Stimulated activated CD8-positive, alpha-beta memory T cell treated with anti-CD3 and anti-CD28 coated beads, Interleukin-12 subunit alpha, Interleukin-12 subunit beta, amount 100 ng/mL, for 24 hours (primary cell): Measurements from ENCODE around the gene NEUROD1.

Source experiments
- DNase-seq: peaks from one replicate; pipeline ENCODE4 v3.0.0-alpha.2; 2020; ENCODE audit errors: extremely low read depth

NEUROD1 gene

GRCh38 chr2:181680937-181681811, 857 bp upstream of the NEUROD1 start:
- DNase-seq, result no peak

- DNase-seq, result no peak
Measured at GRCh38 chr2:181679544-181679979, 755 bp downstream of the NEUROD1 start.

- DNase-seq, result no peak
Measured at GRCh38 chr2:181678861-181679543, 1.3 kb downstream of the NEUROD1 start.

DNA sequence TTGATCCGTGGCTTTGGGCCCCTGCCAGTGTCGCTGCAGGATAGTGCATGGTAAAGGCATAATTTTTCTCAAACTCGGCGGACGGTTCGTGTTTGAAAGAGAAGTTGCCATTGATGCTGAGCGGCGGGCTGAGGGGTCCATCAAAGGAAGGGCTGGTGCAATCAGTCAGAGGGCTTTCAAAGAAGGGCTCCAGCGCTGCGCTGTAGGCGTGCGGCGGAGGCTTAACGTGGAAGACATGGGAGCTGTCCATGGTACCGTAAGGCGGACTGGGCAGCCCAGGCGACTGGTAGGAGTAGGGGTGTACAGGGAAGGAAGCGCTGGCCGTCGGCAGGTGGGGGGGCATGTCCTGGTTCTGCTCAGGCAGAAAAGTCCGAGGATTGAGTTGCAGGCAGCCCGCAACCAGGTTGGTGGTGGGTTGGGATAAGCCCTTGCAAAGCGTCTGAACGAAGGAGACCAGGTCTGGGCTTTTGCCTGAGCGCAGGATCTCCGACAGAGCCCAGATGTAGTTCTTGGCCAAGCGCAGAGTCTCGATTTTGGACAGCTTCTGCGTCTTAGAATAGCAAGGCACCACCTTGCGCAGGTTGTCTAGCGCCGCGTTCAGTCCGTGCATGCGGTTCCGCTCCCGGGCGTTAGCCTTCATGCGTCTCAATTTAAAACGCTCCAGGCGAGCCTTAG, 2.3 kb downstream of the NEUROD1 start:
- DNase-seq, result no peak

- DNase-seq, result no peak
Measured at GRCh38 chr2:181675254-181675653, 5.1 kb downstream of the NEUROD1 start.

GRCh38 chr2:181674461-181674860, 5.9 kb downstream of the NEUROD1 start:
- DNase-seq, result no peak

- no peak for DNase-seq
Measured at GRCh38 chr2:181673173-181673572, 7.1 kb downstream of the NEUROD1 start.

DNA sequence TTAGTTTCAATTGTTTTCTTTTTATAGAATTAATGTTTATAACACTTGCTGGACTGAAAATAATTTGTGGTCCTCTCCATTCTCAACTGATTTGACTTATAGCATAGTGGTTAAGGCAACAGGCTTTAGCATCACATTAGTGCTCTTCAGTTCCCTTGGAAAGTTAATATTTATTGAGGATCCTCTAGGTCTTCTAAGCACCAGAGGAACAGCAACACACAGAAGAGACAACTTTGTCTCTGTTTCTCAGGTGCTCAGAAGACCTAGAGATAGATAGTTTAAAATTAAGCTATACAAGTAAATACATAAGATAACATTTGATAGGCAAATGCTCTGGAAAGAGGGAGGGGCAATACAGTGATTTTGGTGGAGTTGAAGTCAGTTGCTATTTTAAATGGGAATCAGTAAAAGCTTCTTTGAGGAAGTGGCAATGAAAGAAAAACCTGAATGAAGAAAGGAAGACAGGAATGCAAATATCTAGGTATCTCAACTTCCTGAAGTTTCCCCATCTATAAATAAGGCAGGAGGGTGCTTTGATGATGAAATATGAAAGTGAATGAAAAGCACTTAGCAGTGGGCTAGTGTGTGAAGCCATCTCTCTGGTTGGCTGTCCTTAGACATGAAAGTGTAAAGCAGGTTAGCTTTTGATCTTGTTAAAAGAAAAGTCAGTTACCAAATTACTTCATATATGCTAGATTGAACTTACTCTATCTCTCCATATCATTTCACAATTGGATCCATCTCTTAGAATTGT, 7.9 kb downstream of the NEUROD1 start:
- no peak for DNase-seq

DNA sequence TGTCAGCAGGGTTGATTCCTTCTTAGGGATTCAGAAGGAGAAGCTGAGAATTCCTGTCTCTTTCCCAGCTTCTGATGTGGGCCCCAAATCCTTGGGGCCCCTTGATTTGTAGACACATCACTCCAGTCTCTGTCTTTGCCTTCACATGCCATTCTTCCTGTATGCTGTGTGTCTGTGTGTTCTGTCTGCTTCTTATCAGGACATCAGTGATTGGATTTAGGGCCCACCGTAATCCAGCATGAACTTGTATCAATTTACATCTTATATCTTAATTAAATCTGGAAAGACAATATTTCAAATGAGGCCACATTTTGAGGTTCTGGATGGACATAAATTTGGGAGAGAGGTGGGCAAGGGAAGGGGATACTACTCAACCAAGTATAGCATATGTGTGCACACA, 9.7 kb downstream of the NEUROD1 start:
- DNase-seq, result no peak

DNA sequence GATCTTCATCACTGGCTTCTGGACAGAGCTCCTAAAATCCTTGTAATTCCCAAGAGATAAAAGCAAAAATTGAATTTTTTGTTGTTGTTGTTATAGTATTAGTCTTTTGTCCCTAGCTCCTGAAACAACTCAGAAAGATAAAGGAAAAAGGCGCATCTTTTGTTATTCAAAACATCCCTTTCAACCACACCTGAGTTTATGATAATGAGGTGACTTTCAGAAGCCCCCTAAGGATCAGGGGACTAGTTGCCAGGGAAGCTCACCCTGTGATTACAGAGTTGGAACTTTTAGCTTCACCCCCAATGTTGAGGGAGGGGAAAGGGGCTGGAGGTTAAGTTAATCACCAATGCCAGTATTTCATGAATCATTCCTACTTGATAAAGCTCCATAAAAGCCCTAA, 13.1 kb downstream of the NEUROD1 start:
- DNase-seq, result no peak

GRCh38 chr2:181662287-181662686, 18.0 kb downstream of the NEUROD1 start:
- DNase-seq, result no peak

- no peak for DNase-seq
Measured at GRCh38 chr2:181660181-181660580, 20.1 kb downstream of the NEUROD1 start.

DNA sequence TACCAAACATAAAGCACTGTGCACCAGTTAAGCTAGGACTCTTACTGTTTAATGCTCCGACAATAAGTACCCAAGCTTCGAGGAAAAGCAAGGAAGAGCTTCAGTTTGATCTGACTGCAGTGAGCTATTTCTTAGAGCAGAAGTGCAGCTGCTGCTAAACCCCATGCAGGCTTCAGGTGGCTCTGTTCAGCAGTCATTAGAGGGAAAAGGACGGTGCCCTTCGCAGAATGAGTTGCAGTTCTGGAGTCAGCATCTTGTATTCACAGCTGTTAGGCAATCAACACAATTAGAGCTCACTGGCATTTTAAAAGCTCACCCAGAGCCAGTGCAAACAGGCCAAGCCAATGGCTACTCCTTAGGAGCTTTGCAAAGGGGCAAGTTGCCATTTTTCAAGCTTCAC, 21.9 kb downstream of the NEUROD1 start:
- no peak for DNase-seq

GRCh38 chr2:181657379-181657778, 22.9 kb downstream of the NEUROD1 start:
- DNase-seq, result no peak

GRCh38 chr2:181656450-181657291, 23.6 kb downstream of the NEUROD1 start, which contains the start of gene CERKL:
Gene CERKL (minus strand): TSS chr2:181657105. CDS start chr2:181657006, 99 bp downstream.
- no peak for DNase-seq

- no peak for DNase-seq
Measured at GRCh38 chr2:181655519-181655918, 24.8 kb downstream of the NEUROD1 start.

DNA sequence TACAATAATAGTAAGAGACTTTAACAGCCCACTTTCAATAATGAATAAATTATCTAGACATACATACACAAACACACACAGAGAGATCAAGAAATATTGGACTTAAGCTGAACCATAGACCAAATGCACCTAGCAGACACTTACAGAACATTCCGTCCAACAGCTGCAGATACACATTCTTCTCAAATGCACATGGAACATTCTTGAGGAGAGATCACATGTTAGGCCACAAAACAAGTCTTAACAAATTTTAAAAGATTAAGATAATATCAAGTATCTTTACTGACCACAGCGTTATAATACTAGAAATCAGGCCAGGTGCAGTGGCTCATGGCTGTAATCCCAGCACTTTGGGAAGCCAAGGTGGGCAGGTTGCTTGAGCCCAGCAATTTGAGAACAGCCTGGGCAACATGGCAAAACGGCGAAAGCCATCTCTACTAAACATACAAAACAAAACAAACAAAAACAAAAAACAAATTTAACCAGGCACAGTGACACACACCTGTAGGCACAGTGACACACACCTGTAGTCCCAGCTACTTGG, 30.8 kb downstream of the NEUROD1 start:
- DNase-seq, result no peak

DNA sequence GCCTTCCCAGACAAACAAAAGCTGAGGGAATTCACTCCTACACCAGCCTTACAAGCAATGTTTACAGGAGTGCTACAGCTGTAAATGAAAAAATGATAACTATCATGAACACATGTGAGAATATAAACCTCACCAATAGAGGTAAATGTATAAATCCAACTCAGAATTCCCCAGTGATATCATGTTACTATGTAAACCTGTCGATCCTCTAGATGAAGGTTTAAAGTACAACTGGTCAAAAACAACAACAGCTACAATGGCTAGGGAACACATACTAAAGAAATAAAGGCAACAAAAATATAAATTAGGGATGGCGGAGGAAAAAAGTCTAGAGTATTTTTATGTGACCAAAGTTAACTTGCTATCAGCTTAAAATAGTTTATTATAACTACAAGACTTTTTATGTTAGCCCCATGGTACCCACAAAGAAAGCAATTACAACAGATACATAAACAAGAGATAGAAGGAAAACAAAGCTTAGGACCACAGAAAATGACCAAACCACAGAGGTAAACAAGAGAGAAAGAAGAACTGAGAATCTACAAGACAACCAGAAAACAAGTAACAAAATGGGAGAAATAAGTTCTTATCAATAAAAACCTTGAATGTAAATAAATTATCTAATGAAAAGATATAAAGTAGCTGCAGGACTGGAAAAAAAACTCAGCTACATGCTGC, 31.7 kb downstream of the NEUROD1 start:
- no peak for DNase-seq

DNA sequence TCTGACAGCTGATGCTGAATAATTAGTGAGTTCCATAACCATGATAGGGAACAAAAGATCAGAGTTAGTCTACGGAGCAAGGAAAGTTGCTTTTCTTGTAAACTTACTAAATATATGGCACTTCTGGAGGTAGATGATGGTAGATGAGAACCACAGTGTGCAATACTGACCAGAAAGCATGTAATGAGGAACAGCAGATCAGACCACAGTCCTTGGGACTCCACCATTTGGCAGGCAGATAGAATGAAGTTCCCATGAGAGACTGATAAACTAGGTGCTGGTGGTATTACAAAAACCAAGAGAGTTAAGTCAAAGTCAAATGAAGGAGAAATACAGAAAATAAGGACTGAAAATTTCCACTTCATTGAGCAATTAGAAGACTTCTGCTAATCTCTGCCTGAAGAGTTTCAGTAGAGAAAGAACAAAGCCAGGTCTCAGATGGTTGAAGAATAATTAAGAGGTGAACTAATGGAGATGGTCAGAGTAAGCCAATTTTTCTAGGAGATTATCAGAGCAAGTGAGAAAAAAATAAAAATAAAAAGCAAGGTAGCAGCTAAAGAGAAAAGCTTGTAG, 33.8 kb downstream of the NEUROD1 start:
- DNase-seq, result no peak

DNA sequence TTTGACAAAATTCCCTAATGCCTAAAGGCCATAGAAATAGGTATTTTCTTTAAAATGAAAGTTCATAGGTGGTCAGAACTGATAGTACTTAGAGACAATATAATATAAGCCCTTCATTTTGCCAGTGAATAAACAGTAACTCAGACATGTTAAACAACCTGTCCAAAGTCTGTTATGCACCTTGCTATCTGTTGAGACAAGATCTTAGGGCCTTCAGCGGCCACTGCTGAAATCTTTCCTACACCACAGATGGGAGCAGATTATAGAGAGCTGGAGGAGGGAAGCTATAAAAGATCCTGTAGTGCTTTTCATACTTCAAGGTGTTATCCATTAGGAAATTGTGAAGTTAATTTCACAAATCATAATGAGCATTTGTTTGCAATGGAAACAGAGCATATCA, 37.2 kb downstream of the NEUROD1 start:
- no peak for DNase-seq
